Measurements from ENCODE around the gene PTPRG. TPM values are rescaled to one million over a fixed set of nuclear protein-coding genes. Genes with fewer than 3 reads are reported as not detected.
A peak's percentile ranks its signal among the peaks of the same experiment; 100 is the strongest.

Gene PTPRG
- total RNA-seq, 4 donors from 2014 or later, result 51.9 to 56.8 (median 54.4) TPM

DNA sequence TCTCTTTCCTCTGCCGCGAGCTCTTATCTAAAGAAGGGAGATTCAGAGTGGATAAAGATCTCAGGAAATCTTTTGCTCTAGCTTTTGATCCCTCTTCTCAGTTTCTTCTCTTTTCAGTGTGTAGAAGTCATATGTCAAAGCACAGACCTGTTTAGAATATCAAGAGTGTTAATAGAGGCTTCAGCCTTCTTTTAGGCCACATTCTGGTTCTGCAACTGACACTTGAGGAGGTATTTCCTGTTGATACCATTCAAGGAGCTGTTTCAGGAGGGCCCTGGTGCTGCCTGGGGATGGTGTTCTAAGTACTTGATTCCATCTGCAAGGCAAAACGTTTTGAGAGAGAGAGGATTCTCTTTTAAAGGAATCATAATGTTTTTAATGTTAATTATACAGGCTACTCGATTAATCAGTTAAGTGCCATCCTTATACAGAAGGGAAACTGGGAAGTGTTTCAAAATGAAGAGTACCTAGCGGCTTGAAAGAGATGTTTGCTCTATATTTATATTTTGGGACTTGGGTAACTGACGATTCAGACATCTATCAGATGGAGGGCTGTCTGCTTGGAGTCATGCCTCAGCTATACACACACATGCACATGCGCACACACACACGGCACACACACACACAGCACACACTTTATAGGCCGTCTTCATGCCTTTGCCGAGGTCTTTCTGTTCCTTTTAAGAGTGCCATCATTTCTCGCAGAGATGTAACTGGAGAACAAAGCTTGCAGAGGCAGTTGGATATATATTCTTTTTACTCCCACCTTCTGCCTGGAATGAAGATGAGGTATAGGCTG is 313.9 kb downstream of the PTPRG start:
- 78% methylated on average over 11 of the region's 11 CpGs for WGBS
- Histone ChIP-seq H3K27me3 (no peaks in the 10 kb centered on the region), H3K36me3 (no peaks in the 10 kb centered on the region), H3K27ac (replicated peaks in 1 of 4) (peak overlapping the region in 3 of 4 donors; percentile 0 to 8 (median 2)), H3K4me1 (peaks cover 37 to 59% (median 50%) of the 10 kb centered on the region in 4 donors), H3K4me3 (no peak overlapping the region), H3K9me3 (no peaks in the 10 kb centered on the region)
- TF ChIP-seq POLR2AphosphoS5 (IDR thresholded peaks at IDR 0.05), result no peak
- no peak for DNase-seq (ENCODE audit: extremely low spot score)
- intact Hi-C loops (cut with DNase I), result no loop called here

DNA sequence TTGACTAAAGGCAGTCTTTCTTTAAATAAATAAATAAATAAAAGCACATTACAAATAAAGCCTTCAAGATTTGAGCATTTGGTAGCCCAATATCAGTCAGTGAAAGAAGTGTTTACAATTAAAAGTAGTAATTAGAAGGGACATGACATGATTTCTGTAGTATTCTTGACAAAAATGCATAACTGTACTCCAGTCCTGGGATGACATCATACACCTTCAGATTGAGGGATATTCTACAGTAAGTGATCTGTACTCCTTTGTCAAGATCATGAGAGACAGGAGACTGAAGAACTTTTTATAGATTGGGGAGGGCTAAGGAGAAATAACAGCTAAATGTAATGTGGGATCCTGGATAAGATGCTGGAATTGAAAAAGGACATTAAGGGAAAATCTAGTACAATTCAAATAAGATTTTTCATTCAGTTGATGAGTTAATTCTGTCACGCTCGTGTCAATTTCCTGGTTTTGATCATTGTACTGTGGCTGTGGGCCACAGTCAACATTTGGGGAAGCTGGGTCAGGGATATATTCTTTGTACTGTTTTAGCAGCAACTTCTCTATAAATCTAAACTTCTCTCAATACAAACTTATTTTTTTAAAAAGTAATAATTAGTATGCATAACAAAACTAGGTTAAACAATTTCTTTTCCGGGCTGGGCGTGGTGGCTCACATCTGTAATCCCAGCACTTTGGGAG is 314.8 kb downstream of the PTPRG start:
- no peaks in the 10 kb centered on the region for H3K36me3 ChIP-seq
- no peaks in the 10 kb centered on the region for H3K9me3 ChIP-seq
- no peaks in the 10 kb centered on the region for H3K27me3 ChIP-seq
- intact Hi-C loops (cut with DNase I), result no loop called here
- DNase-seq (ENCODE audit: extremely low spot score), result no peak
- no peak for TF ChIP-seq POLR2AphosphoS5 (IDR thresholded peaks at IDR 0.05)
- no peak for TF ChIP-seq EP300 (IDR thresholded peaks at IDR 0.05)
- TF ChIP-seq POLR2A (IDR thresholded peaks at IDR 0.05; ENCODE audit: low read depth), result no peak
- TF ChIP-seq, protein P1, sequence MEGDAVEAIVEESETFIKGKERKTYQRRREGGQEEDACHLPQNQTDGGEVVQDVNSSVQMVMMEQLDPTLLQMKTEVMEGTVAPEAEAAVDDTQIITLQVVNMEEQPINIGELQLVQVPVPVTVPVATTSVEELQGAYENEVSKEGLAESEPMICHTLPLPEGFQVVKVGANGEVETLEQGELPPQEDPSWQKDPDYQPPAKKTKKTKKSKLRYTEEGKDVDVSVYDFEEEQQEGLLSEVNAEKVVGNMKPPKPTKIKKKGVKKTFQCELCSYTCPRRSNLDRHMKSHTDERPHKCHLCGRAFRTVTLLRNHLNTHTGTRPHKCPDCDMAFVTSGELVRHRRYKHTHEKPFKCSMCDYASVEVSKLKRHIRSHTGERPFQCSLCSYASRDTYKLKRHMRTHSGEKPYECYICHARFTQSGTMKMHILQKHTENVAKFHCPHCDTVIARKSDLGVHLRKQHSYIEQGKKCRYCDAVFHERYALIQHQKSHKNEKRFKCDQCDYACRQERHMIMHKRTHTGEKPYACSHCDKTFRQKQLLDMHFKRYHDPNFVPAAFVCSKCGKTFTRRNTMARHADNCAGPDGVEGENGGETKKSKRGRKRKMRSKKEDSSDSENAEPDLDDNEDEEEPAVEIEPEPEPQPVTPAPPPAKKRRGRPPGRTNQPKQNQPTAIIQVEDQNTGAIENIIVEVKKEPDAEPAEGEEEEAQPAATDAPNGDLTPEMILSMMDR (IDR thresholded peaks at IDR 0.05), result no peak
- H3K4me3 ChIP-seq, result no peak overlapping the region
- peak overlapping the region in 3 of 4 donors; percentile 8 to 50 (median 29) for H3K27ac ChIP-seq (replicated peaks in 1 of 4)
- peaks cover 37 to 59% (median 50%) of the 10 kb centered on the region in 4 donors for H3K4me1 ChIP-seq
- WGBS, result 90% methylated on average over 4 of the region's 4 CpGs

DNA sequence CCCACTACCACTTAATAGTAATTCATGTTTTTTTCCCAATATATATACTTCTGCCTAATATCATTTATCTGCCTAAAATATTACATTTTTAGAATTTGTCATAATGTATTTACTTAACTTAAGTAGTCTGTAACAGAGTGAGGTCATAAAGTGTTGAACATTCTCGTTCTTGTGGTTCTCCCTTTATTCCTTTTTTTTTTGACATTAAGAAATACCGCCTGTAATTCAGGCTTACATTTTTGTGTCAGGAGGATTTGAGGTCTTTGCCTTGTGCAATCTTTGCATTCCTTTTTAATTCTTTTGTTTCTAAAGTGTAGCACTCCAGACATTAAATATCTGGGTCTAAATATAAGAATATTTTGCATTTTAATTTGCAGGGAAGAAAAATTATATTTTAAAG is 315.4 kb downstream of the PTPRG start:
- H3K4me3 ChIP-seq, result no peak overlapping the region
- no peaks in the 10 kb centered on the region for H3K27me3 ChIP-seq
- intact Hi-C loops (cut with DNase I), result no loop called here
- no peaks in the 10 kb centered on the region for H3K9me3 ChIP-seq
- TF ChIP-seq POLR2AphosphoS5 (IDR thresholded peaks at IDR 0.05), result no peak
- TF ChIP-seq, protein P1 (IDR thresholded peaks at IDR 0.05), result no peak
- TF ChIP-seq POLR2A (IDR thresholded peaks at IDR 0.05; ENCODE audit: low read depth), result no peak
- TF ChIP-seq EP300 (IDR thresholded peaks at IDR 0.05), result no peak
- H3K27ac ChIP-seq (replicated peaks in 1 of 4), result peak overlapping the region in 3 of 4 donors; percentile 8 to 50 (median 29)
- H3K4me1 ChIP-seq, result peaks cover 35 to 54% (median 45%) of the 10 kb centered on the region in 4 donors
- no peak for DNase-seq (ENCODE audit: extremely low spot score)
- H3K36me3 ChIP-seq, result no peaks in the 10 kb centered on the region
- 33% methylated on average over 2 of the region's 2 CpGs for WGBS

DNA sequence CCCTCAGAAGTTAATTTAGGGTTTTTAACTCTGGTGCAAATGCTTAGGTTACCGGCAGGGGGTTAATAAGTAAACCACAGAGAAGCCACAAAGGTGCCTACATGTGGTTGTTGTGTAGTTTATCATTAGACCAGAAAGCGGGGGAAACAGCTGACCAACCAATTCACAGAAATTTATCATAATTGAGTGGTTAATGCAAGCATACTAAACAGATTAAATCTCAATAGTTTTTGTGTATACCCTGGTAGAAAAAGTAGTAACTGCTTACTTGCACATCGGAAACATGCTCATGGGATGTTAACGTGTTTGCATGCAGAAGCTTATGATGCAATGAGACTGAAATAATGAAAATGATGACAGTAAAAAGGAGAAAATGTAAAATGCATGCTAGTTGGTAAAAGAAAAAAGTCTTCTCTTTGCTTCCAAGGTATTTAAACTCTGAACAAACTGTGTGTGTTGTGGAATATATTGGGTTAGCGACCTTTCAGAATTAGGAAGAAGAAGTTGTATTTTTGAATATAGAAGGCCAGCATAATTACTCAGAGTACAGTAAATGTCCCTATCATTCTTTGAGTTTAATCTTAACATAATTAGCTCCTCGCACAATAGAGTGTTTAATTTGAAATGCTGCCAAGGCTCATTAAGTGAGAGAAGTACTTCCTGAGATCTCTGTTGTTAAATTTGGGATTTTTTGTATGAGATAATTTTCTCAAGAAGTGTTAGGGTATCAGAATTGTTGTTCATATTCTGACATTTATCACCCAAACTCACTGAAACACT is 316.2 kb downstream of the PTPRG start:
- Histone ChIP-seq H3K27ac (replicated peaks in 1 of 4) (peak overlapping the region in 2 of 4 donors; percentile 21 to 50), H3K4me3 (no peak overlapping the region), H3K27me3 (no peaks in the 10 kb centered on the region), H3K4me1 (peaks cover 30 to 46% (median 38%) of the 10 kb centered on the region in 4 donors), H3K36me3 (no peaks in the 10 kb centered on the region), H3K9me3 (no peaks in the 10 kb centered on the region)
- 67% methylated on average over 6 of the region's 6 CpGs for WGBS
- intact Hi-C loops (cut with DNase I), result no loop called here
- TF ChIP-seq EP300 (IDR thresholded peaks at IDR 0.05) (no peak), POLR2A (IDR thresholded peaks at IDR 0.05; ENCODE audit: low read depth) (no peak), POLR2AphosphoS5 (IDR thresholded peaks at IDR 0.05) (no peak)
- TF ChIP-seq, protein P1 (IDR thresholded peaks at IDR 0.05), result peak in 1 of 3 experiments; percentile 16
- no peak for DNase-seq (ENCODE audit: extremely low spot score)

DNA sequence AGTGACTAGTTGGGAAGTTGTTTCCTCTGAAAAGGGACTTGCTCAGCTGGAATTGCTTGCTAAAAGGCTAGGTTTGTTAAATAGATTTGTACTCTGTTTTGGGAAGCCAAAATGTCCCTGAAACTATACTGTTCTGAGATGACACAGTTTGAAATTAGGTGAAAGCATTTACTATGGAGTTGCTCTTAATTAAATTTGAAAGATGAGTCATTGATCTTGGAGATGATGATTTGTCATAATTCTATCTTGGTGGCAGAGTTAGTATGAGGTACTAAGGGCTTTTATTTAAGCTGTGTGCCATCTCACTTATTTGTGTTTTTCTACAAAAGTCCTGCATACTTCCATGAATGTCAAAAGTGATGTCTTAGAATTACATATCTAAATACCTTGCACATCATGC is 320.9 kb downstream of the PTPRG start:
- no peak for DNase-seq (ENCODE audit: extremely low spot score)
- TF ChIP-seq, protein P1 (IDR thresholded peaks at IDR 0.05), result no peak
- no peak for TF ChIP-seq EP300 (IDR thresholded peaks at IDR 0.05)
- Histone ChIP-seq H3K4me1 (peaks cover 7 to 9% (median 9%) of the 10 kb centered on the region in 4 donors), H3K27ac (replicated peaks in 1 of 4) (no peak overlapping the region), H3K9me3 (no peaks in the 10 kb centered on the region), H3K4me3 (no peak overlapping the region), H3K36me3 (no peaks in the 10 kb centered on the region), H3K27me3 (no peaks in the 10 kb centered on the region)
- intact Hi-C loops (cut with DNase I), result no loop called here

All from esophagus muscularis mucosa (tissue), 4 donors.